Neuronal stem cell (in vitro differentiated cells): Measurements from ENCODE around the gene KIF25.
"Not testable (repeated sequence)": the region's sequence is repeated elsewhere in the genome, so short reads cannot be mapped to it uniquely, and the experiment has no call there.

Experiments used
- DNase-seq: peaks from one replicate; pipeline ENCODE4 v3.0.0-alpha.2; 2013; ENCODE audit warnings: low spot score
- H2AFZ ChIP-seq: one replicate; pipeline ENCODE4 v1.6.1; 2013; ENCODE audit warnings: mild to moderate bottlenecking, low read length, inconsistent platforms
- H2AK5ac ChIP-seq: 2 replicates; pipeline ENCODE4 v1.6.1; 2013; ENCODE audit warnings: low read depth, mild to moderate bottlenecking, inconsistent platforms, low read length, moderate library complexity, mixed read lengths
- H2BK120ac ChIP-seq: 2 replicates; pipeline ENCODE4 v1.6.1; 2013; ENCODE audit warnings: low read depth, mild to moderate bottlenecking, inconsistent platforms, low read length, moderate library complexity, mixed read lengths
- H2BK12ac ChIP-seq: one replicate; pipeline ENCODE4 v1.6.1; 2013; ENCODE audit warnings: low read length, inconsistent platforms
- H2BK15ac ChIP-seq: 2 replicates; pipeline ENCODE4 v1.6.1; 2013; ENCODE audit warnings: mild to moderate bottlenecking, low read length, inconsistent platforms, mixed read lengths
- H2BK5ac ChIP-seq: one replicate; pipeline ENCODE4 v1.6.1; 2013; ENCODE audit warnings: inconsistent platforms, mild to moderate bottlenecking, low read length, moderate library complexity
- H3K14ac ChIP-seq: one replicate; pipeline ENCODE4 v1.6.1; 2013; ENCODE audit warnings: low read length, inconsistent platforms
- H3K18ac ChIP-seq: 2 replicates; pipeline ENCODE4 v1.6.1; 2013; ENCODE audit warnings: low read length, inconsistent platforms
- H3K23ac ChIP-seq: 2 replicates; pipeline ENCODE4 v1.6.1; 2013; ENCODE audit warnings: low read depth, mild to moderate bottlenecking, mixed read lengths, low read length, inconsistent platforms; ENCODE audit not compliant: poor library complexity
- H3K27ac ChIP-seq: replicated peaks from 3 replicates; pipeline ENCODE4 v1.5.1; 2013; ENCODE audit warnings: low read length, inconsistent platforms
- H3K27me3 ChIP-seq, 3 experiments: 2 replicates each; pipeline ENCODE4 v1.6.1; 2013; ENCODE audit warnings: low read length in 3 of 3, mild to moderate bottlenecking in 2 of 3, inconsistent platforms in 1 of 3, low read depth in 1 of 3, mixed read lengths in 1 of 3, moderate library complexity in 1 of 3; ENCODE audit not compliant: control insufficient read depth in 3 of 3, insufficient read depth in 3 of 3
- H3K36me3 ChIP-seq, 2 donors: replicated peaks in 1 of 2; 2 replicates each; pipeline ENCODE4 v1.6.1; 2013; ENCODE audit warnings: low read length in 2 of 2; ENCODE audit not compliant: control insufficient read depth in 2 of 2, insufficient read depth in 2 of 2
- H3K4ac ChIP-seq: 2 replicates; pipeline ENCODE4 v1.6.1; 2013; ENCODE audit warnings: inconsistent platforms, mild to moderate bottlenecking, low read length, moderate library complexity
- H3K4me1 ChIP-seq, 2 donors: 1 replicate in 1 of 2; 2 replicates in 1 of 2; pipeline ENCODE4 v1.6.1; 2013; ENCODE audit warnings: low read length in 2 of 2, low read depth in 1 of 2; ENCODE audit not compliant: control insufficient read depth in 2 of 2, insufficient read depth in 1 of 2
- H3K4me2 ChIP-seq: one replicate; pipeline ENCODE4 v1.6.1; 2013; ENCODE audit warnings: mild to moderate bottlenecking, low read length, inconsistent platforms; ENCODE audit not compliant: insufficient read depth, poor library complexity, severe bottlenecking
- H3K4me3 ChIP-seq, 2 donors: 2 replicates each; pipeline ENCODE4 v1.5.1; 2013; ENCODE audit warnings: low read length in 2 of 2, mild to moderate bottlenecking in 2 of 2, inconsistent platforms in 1 of 2, moderate library complexity in 1 of 2
- H3K79me1 ChIP-seq: one replicate; pipeline ENCODE4 v1.6.1; 2013; ENCODE audit warnings: low read depth, mild to moderate bottlenecking, inconsistent platforms, low read length, moderate library complexity
- H3K9ac ChIP-seq: one replicate; pipeline ENCODE4 v1.6.1; 2013; ENCODE audit warnings: mild to moderate bottlenecking, low read depth, low read length, inconsistent platforms; ENCODE audit not compliant: poor library complexity
- H3K9me3 ChIP-seq, 2 donors: replicated peaks in 1 of 2; 2 replicates each; pipeline versions ENCODE3 to v1.6.1; 2013; ENCODE audit warnings: low read length in 2 of 2, mild to moderate bottlenecking in 2 of 2, inconsistent platforms in 1 of 2, low read depth in 1 of 2, mixed read lengths in 1 of 2, moderate library complexity in 1 of 2; ENCODE audit not compliant: control insufficient read depth in 2 of 2, insufficient read depth in 1 of 2
- H4K8ac ChIP-seq: one replicate; pipeline ENCODE4 v1.6.1; 2013; ENCODE audit warnings: low read depth, mild to moderate bottlenecking, inconsistent platforms, low read length, moderate library complexity
- H4K91ac ChIP-seq: one replicate; pipeline ENCODE4 v1.6.1; 2013; ENCODE audit warnings: low read length, low read depth, mild to moderate bottlenecking, inconsistent platforms; ENCODE audit not compliant: poor library complexity
- WGBS, 2 donors: extraction: QIAGEN DNeasy Blood & Tissue Kit; methylation state at CpG; one replicate each; pipeline ENCODE4 v1.1.7; 2013; ENCODE audit warnings: missing lambda C conversion rate in 2 of 2, mixed read lengths in 1 of 2; ENCODE audit not compliant: insufficient read length in 2 of 2, insufficient replicate concordance in 1 of 2; ENCODE audit errors: extremely low coverage in 2 of 2; 5-methylcytosine and 5-hydroxymethylcytosine counted together

Gene KIF25

GRCh38 chr6:168077401-168077800 is 79.9 kb downstream of the KIF25 start:
- not testable (repeated sequence) for H3K4me1 ChIP-seq, H2BK120ac ChIP-seq, H3K23ac ChIP-seq, H3K36me3 ChIP-seq, H2AFZ ChIP-seq, H3K4ac ChIP-seq, H2BK12ac ChIP-seq, H3K4me2 ChIP-seq, H4K91ac ChIP-seq, H3K14ac ChIP-seq, H4K8ac ChIP-seq, H3K27me3 ChIP-seq, H3K4me3 ChIP-seq, H3K9me3 ChIP-seq, H2BK5ac ChIP-seq, H3K27ac ChIP-seq, H3K18ac ChIP-seq, H3K9ac ChIP-seq, H2BK15ac ChIP-seq, DNase-seq, H3K79me1 ChIP-seq
- no CpG with 5 or more reads among the region's 7 CpGs for WGBS, 2 donors
- H2AK5ac ChIP-seq: peak overlapping the region; percentile 28

- H3K4me1 ChIP-seq: peaks cover 5 to 7% of the 10 kb centered on the region in 2 donors
- H3K4me2 ChIP-seq: no peak overlapping the region
- H2AFZ ChIP-seq: no peak overlapping the region
- H3K27ac ChIP-seq: no peak overlapping the region
- H4K91ac ChIP-seq: no peak overlapping the region
- H3K4me3 ChIP-seq: no peak overlapping the region
- H2BK5ac ChIP-seq: no peak overlapping the region
- no peak overlapping the region for H4K8ac ChIP-seq
- H3K23ac ChIP-seq: peak overlapping the region; percentile 94
- peaks cover 0 to 6% of the 10 kb centered on the region in 2 donors for H3K9me3 ChIP-seq
- H3K36me3 ChIP-seq: peaks cover 0 to 6% of the 10 kb centered on the region in 2 donors
- H3K27me3 ChIP-seq: no peaks in the 10 kb centered on the region
- DNase-seq: no peak
- no peak overlapping the region for H2BK12ac ChIP-seq
- peak overlapping the region; percentile 83 for H3K14ac ChIP-seq
- peak overlapping the region; percentile 93 for H2BK15ac ChIP-seq
- no peak overlapping the region for H2BK120ac ChIP-seq
- peak overlapping the region; percentile 49 for H2AK5ac ChIP-seq
- no CpG with 5 or more reads among the region's 21 CpGs for WGBS, 2 donors
- H3K79me1 ChIP-seq: peaks cover 5% of the 10 kb centered on the region
- no peak overlapping the region for H3K9ac ChIP-seq
- peak overlapping the region; percentile 91 for H3K18ac ChIP-seq
- peak overlapping the region; percentile 23 for H3K4ac ChIP-seq
Observed at GRCh38 chr6:168078175-168078942, 80.9 kb downstream of the KIF25 start.

- no peak within 1 kb of the TSS for H2AFZ ChIP-seq
- H3K4ac ChIP-seq: peak within 1 kb of the TSS; percentile 23
- no peak within 1 kb of the TSS for H3K4me2 ChIP-seq
- peak within 1 kb of the TSS; percentile 72 for H4K8ac ChIP-seq
- H3K9ac ChIP-seq: no peak within 1 kb of the TSS
- H4K91ac ChIP-seq: no peak within 1 kb of the TSS
- peak within 1 kb of the TSS; percentile 94 for H3K23ac ChIP-seq
- no peak within 1 kb of the TSS for H2BK5ac ChIP-seq
- H2AK5ac ChIP-seq: peak within 1 kb of the TSS; percentile 49
- H3K27me3 ChIP-seq: peaks cover 0 to 3% (median 0%) of the 10 kb centered on the region in 3 experiments
- H2BK120ac ChIP-seq: no peak within 1 kb of the TSS
- peaks cover 0 to 6% of the 10 kb centered on the region in 2 donors for H3K36me3 ChIP-seq
- no CpG with 5 or more reads among the region's 21 CpGs for WGBS, 2 donors
- H3K4me3 ChIP-seq: no peak within 1 kb of the TSS
- no peak within 1 kb of the TSS for H3K27ac ChIP-seq
- DNase-seq: no peak
- peaks cover 5 to 7% of the 10 kb centered on the region in 2 donors for H3K4me1 ChIP-seq
- H2BK15ac ChIP-seq: peak within 1 kb of the TSS; percentile 93
- peaks cover 0 to 6% of the 10 kb centered on the region in 2 donors for H3K9me3 ChIP-seq
- peak within 1 kb of the TSS; percentile 51 for H2BK12ac ChIP-seq
- peak within 1 kb of the TSS; percentile 91 for H3K18ac ChIP-seq
- H3K79me1 ChIP-seq: peaks cover 5% of the 10 kb centered on the region
- peak within 1 kb of the TSS; percentile 83 for H3K14ac ChIP-seq
Observed at GRCh38 chr6:168078943-168079405, 81.5 kb downstream of the KIF25 start, which contains the start of gene FRMD1. TSS of gene FRMD1 (minus strand) at chr6:168079212. CDS start at chr6:168079094, 118 bp downstream.

- Histone ChIP-seq H3K27ac (no peak overlapping the region), H3K18ac (no peak overlapping the region), H2BK15ac (no peak overlapping the region), H2AFZ (no peak overlapping the region), H2AK5ac (no peak overlapping the region), H3K79me1 (no peaks in the 10 kb centered on the region), H3K4me2 (no peak overlapping the region), H2BK120ac (no peak overlapping the region), H3K4ac (no peak overlapping the region), H3K36me3 (no peaks in the 10 kb centered on the region), H3K9ac (no peak overlapping the region), H2BK5ac (no peak overlapping the region), H3K27me3 (peaks cover 0 to 3% (median 0%) of the 10 kb centered on the region in 3 experiments), H3K4me3 (no peak overlapping the region), H4K8ac (no peak overlapping the region), H3K23ac (no peak overlapping the region), H3K9me3 (no peaks in the 10 kb centered on the region), H4K91ac (no peak overlapping the region), H3K14ac (no peak overlapping the region), H2BK12ac (peak overlapping the region; percentile 50), H3K4me1 (peaks cover 5 to 7% of the 10 kb centered on the region in 2 donors)
- WGBS, 2 donors: no CpG with 5 or more reads among the region's 24 CpGs
- DNase-seq: no peak
Observed at GRCh38 chr6:168080393-168081077, 83.1 kb downstream of the KIF25 start.
